ENCODE data around the gene NUP210L. TPM values are rescaled to one million over a fixed set of nuclear protein-coding genes. Genes with fewer than 3 reads are reported as not detected.

The NUP210L gene
- polyA plus RNA-seq, 3 donors = 0.03 TPM; not detected in 2

- Histone ChIP-seq H2AFZ (ENCODE audit: insufficient read depth, low read depth, low read length, poor library complexity, severe bottlenecking) (no peak overlapping the region), H3K4me3 (replicated peaks in 1 of 3; ENCODE audit: low read depth in 2 of 3, low read length in 3 of 3) (no peak overlapping the region), H4K20me1 (ENCODE audit: insufficient read depth, low read length) (peaks cover 100% of the 10 kb centered on the region), H3K4me1 (ENCODE audit: control insufficient read depth in 1 of 2, insufficient read depth in 2 of 2, low read length in 2 of 2) (no peaks in the 10 kb centered on the region), H3K9me3 (replicated peaks in 1 of 2; ENCODE audit: control insufficient read depth in 1 of 2, insufficient read depth in 1 of 2, low read length in 2 of 2) (no peaks in the 10 kb centered on the region), H3K4me2 (replicated peaks; ENCODE audit: extremely low read depth, low read length, poor library complexity, severe bottlenecking) (no peak overlapping the region), H3K27ac (ENCODE audit: low read depth in 1 of 2, low read length in 2 of 2) (peak overlapping the region in 1 of 2 donors; percentile 11), H3K27me3 (ENCODE audit: control insufficient read depth in 2 of 2, insufficient read depth in 2 of 2, low read length in 2 of 2) (no peaks in the 10 kb centered on the region), H3K9ac (ENCODE audit: insufficient read depth, low read length, poor library complexity, severe bottlenecking) (no peak overlapping the region), H3K79me2 (ENCODE audit: insufficient read depth, low read length) (peaks cover 97% of the 10 kb centered on the region), H3K36me3 (replicated peaks in 1 of 2; ENCODE audit: control insufficient read depth in 1 of 2, insufficient read depth in 2 of 2, low read length in 2 of 2) (peaks cover 95 to 100% of the 10 kb centered on the region in 2 donors)
- Mint-ChIP-seq H3K4me1 (peaks cover 10% of the 10 kb centered on the region), H3K27ac (peak overlapping the region in 1 of 7 donors; percentile 68), H3K4me3 (no peak overlapping the region), H3K9me3 (peaks cover 0 to 1% (median 0%) of the 10 kb centered on the region in 7 donors), H3K27me3 (ENCODE audit: low read depth in 3 of 3) (peaks cover 0 to 2% (median 0%) of the 10 kb centered on the region in 3 donors), H3K36me3 (peaks cover 84 to 97% of the 10 kb centered on the region in 2 donors)
- intact Hi-C loops (cut with micrococcal nuclease) = no loop called here
- TF ChIP-seq CTCF (IDR thresholded peaks at IDR 0.05) = no peak
- whole genome bisulfite sequencing (ENCODE audit: insufficient coverage) = 100% methylated on average over 1 of the region's 1 CpG
- DNase-seq = no peak
Measured at GRCh38 chr1:154166207-154166606, 11.3 kb upstream of the NUP210L start.

GRCh38 chr1:154159554-154159953 is 4.7 kb upstream of the NUP210L start:
- Histone ChIP-seq H3K27ac (ENCODE audit: low read depth in 1 of 2, low read length in 2 of 2) (peak overlapping the region in 1 of 2 donors; percentile 60), H3K4me2 (replicated peaks; ENCODE audit: extremely low read depth, low read length, poor library complexity, severe bottlenecking) (no peak overlapping the region), H3K27me3 (ENCODE audit: control insufficient read depth in 2 of 2, insufficient read depth in 2 of 2, low read length in 2 of 2) (no peaks in the 10 kb centered on the region), H2AFZ (ENCODE audit: insufficient read depth, low read depth, low read length, poor library complexity, severe bottlenecking) (no peak overlapping the region), H4K20me1 (ENCODE audit: insufficient read depth, low read length) (peaks cover 87% of the 10 kb centered on the region), H3K9ac (ENCODE audit: insufficient read depth, low read length, poor library complexity, severe bottlenecking) (no peak overlapping the region), H3K79me2 (ENCODE audit: insufficient read depth, low read length) (peaks cover 57% of the 10 kb centered on the region), H3K36me3 (replicated peaks in 1 of 2; ENCODE audit: control insufficient read depth in 1 of 2, insufficient read depth in 2 of 2, low read length in 2 of 2) (peaks cover 85 to 94% of the 10 kb centered on the region in 2 donors), H3K9me3 (replicated peaks in 1 of 2; ENCODE audit: control insufficient read depth in 1 of 2, insufficient read depth in 1 of 2, low read length in 2 of 2) (no peaks in the 10 kb centered on the region), H3K4me1 (ENCODE audit: control insufficient read depth in 1 of 2, insufficient read depth in 2 of 2, low read length in 2 of 2) (peaks cover 39 to 41% of the 10 kb centered on the region in 2 donors), H3K4me3 (replicated peaks in 1 of 3; ENCODE audit: low read depth in 2 of 3, low read length in 3 of 3) (no peak overlapping the region)
- intact Hi-C loops (cut with micrococcal nuclease) = no loop called here
- peaks cover 0 to 1% (median 0%) of the 10 kb centered on the region in 7 donors for H3K9me3 Mint-ChIP-seq
- H3K27me3 Mint-ChIP-seq (ENCODE audit: low read depth in 3 of 3) = no peaks in the 10 kb centered on the region
- peak overlapping the region in 4 of 7 donors; percentile 9 to 82 (median 70) for H3K27ac Mint-ChIP-seq
- DNase-seq = no peak
- TF ChIP-seq CTCF (IDR thresholded peaks at IDR 0.05) = no peak
- peaks cover 87 to 93% of the 10 kb centered on the region in 2 donors for H3K36me3 Mint-ChIP-seq
- peaks cover 38% of the 10 kb centered on the region for H3K4me1 Mint-ChIP-seq
- no peak overlapping the region for H3K4me3 Mint-ChIP-seq

Data from CD14-positive monocyte (primary cell).